ENCODE measurements around the gene ZNF33B.

- TF ChIP-seq POLR2AphosphoS5 (IDR thresholded peaks at IDR 0.05; ENCODE audit: insufficient read depth in 1 of 2, low read depth in 1 of 2) (no peak), POLR2A (IDR thresholded peaks at IDR 0.05) (no peak)
- TF ChIP-seq, protein P1, sequence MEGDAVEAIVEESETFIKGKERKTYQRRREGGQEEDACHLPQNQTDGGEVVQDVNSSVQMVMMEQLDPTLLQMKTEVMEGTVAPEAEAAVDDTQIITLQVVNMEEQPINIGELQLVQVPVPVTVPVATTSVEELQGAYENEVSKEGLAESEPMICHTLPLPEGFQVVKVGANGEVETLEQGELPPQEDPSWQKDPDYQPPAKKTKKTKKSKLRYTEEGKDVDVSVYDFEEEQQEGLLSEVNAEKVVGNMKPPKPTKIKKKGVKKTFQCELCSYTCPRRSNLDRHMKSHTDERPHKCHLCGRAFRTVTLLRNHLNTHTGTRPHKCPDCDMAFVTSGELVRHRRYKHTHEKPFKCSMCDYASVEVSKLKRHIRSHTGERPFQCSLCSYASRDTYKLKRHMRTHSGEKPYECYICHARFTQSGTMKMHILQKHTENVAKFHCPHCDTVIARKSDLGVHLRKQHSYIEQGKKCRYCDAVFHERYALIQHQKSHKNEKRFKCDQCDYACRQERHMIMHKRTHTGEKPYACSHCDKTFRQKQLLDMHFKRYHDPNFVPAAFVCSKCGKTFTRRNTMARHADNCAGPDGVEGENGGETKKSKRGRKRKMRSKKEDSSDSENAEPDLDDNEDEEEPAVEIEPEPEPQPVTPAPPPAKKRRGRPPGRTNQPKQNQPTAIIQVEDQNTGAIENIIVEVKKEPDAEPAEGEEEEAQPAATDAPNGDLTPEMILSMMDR (IDR thresholded peaks at IDR 0.05), result no peak
Measured at GRCh38 chr10:42556931-42557330, 81.4 kb downstream of the ZNF33B start.
